UCSD-AML1 (cell line): ENCODE measurements around the gene APELA.
"Not testable (repeated sequence)": the region's sequence is repeated elsewhere in the genome, so short reads cannot be mapped to it uniquely, and the experiment has no call there.

Experiments
- DNase-seq: peaks from one replicate; lab custom pipeline; 2025; ENCODE audit not compliant: unreplicated experiment; lab: John Stamatoyannopoulos, UW

Gene APELA

DNA sequence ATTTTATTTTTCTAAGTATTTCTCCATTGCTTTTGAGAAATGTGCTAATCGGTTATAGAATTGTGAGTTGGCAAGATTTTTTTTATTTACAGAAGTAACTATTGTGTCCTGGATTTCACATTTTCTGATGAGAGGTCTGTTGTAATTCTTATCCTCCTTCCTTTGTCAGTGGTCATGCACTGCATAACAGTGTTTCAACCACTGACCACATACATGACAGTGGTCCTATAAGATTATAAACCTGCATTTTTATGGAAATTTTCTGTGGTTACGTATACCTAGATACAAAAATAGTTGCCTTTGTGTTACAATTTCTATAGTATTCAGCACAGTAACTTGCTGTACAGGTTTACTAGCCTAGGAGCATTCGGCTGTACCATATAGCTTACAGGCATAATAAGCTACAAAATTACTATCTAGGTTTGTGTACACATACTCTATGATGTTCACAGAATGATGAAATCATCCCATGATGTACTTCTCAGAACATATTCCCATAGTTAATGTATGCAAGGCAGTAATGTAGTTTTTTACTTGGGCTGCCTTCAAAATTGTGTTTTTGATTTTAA lies 47.8 kb downstream of the APELA start:
- no peak for DNase-seq

DNA sequence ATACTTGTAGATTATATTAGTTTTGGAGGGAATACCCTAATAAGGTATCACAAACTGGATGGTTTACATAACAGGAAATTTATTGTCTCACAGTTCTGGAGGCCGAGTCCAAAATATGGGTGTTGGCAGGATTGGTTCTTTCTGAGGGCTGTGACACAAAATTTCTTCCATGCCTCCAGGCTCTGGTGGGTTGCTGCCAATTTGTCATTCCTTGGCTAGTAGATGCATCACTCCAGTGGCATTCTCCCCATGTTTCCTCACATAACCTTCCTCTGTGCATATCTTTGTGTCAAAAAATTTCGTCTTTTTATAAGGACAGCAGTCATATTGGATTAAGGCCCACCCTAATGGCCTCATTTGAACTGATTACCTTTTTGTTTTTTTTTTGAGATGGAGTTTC lies 49.3 kb downstream of the APELA start:
- DNase-seq, result no peak

DNA sequence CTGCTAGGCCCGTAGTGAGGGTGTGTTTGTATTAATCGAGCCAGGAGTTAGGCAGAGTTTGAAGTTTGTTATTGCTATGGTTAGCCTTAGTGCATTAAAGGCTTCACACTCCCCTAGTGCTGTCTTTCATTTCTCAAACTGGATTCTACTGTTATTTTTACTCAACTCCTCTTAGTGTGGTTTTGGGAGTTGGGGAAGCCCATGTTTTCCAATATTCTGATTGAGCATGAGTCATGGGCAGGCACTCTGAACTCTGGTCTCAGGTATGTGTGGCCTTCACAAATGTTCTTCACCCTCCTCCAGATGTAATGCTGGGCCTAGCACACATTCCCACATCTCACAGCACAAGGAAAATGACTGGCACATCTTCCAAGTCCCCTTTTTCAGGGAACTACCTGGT lies 50.1 kb downstream of the APELA start:
- DNase-seq, result not testable (repeated sequence)

DNA sequence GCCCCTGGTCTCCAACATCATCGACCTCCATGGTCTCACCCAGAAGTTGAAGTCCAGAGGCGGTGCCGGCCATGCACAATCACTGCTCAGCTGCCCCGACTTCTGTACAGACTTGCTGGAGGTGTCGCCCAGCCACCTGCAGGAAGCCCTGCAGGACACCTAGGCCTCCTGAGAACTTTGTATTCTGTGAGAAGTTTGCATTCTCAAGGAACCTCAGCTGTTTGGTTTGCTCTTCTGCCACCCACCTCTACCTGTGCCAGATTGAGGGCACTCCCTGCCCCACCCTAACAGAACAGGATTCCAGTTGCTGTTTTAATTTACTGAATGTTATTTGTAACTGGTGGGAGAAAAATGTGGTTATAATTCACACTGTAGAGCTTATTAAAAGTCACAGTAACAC lies 53.7 kb downstream of the APELA start:
- DNase-seq, result no peak

DNA sequence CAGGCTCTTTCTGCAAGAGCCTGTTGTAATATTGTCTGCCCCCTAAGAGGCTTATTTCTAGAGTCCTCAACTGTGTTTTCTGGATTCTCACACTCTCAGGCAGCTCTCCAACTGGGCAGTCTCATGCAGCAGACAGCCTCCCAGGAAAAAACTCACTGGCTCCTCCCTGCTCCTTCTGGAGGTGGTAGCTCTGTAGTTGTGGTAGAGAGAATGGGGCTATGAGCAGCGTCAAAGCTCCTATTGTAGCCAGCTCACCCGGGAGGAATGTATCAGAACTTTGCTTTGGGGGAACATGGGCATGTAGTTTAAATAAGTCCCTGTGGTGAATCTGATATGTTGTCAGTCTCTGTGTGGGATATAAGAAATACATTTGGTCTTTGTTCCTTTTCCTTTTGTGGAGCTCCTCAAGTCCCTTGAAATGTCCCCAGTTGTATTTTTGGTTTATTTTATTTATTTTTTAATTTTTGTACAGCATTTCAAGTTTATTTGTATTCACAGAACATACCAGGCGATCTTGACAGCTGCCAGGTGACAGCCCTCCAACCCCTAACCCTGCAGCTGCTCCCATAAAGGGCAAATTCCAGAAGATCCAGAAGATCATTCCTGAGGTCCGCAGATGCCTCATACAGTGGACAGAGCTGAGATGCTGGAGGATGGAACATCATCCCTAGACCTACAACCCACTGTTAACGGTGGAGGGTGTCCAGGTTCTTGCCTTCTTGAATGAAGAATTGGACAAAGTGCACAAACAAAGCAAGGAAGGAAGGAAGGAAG lies 54.8 kb downstream of the APELA start:
- no peak for DNase-seq

DNA sequence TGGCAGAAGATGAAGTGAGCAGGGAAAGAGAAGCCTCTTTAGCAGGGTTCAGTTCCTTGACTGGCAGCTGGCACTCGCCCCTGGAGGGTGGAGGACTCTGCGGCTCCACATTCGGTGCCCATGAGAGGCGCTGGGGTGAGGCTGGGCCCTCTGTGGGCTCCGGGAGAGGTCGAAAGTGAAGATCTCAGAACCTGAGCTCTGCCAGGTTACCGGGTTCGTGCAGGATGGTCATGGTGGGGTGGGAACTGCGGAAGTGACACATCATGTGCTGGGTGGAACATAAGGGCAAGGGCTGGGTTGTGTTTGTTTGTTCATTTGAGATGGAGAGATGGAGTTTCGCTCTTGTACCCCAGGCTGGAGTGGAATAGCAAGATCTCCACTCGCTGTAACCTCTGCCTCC lies 56.3 kb downstream of the APELA start:
- DNase-seq, result no peak

DNA sequence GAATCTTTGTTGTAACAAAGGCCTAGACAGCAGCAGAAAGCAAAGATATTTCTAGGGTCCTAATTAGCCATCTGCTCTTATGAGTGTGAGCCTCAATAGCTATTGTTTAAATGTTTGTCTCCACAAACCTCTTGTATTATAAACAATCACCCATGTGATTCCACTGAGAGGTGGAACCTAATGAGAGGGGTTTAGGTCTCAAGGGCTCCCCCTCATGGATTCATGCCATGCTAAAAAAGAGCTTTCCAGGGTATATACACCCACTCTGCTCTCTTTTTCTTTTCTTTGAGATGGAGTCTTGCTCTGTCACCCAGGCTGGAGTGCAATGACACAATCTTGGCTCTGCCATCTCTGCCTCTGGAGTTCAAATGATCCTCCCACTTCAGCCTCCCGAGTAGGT lies 58.4 kb downstream of the APELA start:
- DNase-seq, result no peak

DNA sequence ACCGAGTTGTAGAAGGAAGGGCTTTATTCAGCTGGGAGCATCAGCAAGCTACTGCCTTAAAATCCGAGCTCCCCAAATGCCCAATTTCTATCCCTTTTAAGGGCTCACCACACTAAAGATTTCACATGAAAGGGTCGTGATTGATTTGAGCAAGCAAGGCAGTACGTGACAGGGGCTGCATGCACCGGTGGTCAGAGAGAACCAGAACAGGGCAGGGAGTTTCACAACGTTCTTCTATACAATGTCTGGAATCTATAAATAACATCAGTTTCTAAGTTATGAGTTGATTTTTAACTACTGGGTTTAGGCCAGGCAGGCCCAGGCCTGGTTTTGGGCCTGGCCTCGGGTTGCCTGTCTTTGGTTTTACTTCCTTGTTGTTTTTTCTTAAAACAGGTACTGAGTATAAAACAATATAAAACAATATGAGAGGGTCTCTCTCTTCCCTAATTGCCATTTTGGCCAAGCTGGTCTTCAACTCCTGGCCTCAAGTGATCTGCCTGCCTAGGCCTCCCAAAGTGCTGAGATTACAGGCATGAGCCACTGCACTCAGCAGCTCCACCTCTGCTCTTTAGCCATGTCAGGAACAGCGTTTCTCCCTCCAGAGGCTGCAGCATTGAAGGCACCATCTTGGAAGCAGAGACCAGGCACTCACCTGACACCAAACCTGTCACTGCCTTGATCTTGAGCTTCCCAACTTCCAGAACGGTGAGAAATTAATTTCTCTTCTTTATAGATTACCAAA lies 59.1 kb downstream of the APELA start:
- DNase-seq, result not testable (repeated sequence)

DNA sequence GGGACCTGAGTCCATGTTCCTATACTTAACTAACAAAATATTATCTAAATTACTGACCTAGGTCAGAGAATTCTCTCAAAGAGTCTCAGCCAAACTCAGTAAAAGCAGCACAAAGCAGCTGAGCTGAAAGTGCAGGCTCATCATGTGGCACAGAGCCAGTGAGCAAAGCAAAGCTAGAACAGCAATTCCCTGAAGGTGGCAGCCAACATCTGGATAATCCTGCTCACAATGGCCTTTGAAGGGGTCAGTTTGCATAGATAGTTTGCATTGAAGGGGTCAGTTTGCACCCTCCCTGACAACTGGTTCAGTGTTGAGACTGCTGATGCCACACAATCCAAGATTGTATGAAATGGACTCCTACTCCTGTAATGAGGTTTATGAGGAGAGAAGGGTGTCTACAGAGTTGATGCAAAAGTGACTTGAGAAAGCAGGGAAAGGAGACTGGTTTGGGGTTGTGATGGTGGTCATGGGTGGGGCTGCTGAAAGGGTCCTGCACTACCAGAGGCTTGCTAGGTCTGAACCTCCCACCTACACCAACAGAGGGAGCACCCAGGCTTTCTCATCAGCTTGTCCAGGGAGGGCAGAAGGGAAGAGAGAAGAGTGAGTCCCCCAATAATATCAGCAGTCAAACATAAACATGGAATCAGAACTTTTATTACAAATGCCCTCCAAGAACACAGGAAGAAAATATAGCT lies 60.7 kb downstream of the APELA start:
- no peak for DNase-seq

DNA sequence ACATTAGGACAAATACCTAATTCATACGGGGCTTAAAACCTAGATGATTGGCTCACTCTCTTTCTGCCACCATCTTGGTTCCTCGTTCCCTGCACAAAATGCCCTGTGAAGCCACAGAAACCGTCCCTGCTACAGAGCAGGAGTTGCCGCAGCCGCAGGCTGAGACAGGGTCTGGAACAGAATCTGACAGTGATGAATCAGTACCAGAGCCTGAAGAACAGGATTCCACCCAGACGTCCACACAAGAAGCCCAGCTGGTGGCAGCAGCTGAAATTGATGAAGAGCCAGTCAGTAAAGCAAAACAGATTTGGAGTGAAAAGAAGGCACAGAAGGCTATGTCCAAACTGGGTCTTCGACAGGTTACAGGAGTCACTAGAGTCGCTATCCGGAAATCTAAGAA lies 66.2 kb downstream of the APELA start:
- DNase-seq, result no peak

DNA sequence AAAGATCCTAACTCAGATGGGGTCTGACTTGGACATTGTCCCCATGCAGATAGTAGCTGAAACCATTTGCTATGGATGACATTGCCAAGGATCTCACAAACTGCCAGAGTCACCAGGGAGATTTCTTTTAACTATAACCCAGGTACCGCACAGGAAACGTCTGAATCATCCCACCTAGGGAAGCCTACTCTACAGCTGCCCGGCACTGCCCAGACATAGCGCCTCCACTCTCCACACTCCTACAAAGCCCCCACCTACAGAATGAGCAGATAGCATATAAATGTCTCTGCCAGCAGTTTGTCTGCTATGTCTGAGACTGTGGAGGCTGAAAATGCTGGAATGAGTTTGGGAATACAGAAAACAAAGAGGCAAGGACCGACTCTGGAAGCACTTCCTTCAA lies 68.2 kb downstream of the APELA start:
- no peak for DNase-seq

DNA sequence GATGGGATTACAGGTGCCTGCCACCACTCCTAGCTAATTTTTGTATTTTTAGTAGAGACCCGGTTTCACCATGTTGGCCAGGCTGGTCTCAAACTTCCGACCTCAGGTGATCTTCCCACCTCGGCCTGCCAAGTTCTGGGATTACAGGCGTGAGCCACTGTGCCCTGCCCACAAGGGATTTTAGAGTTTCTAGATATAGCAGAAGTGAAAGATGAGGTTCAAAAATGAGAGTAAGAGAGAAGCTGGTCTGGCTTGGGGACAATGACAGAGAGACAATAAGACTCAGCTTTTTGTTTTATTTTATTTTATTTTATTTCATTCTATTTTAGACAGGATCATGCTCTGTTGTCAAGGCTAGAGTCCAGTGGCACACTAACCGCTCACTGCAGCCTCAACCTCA lies 69.8 kb downstream of the APELA start:
- DNase-seq, result no peak
